Panc1 (cell line): ENCODE measurements around the gene TSSC4.

Experiments used
- CTCF ChIP-seq: fragments of 450-650 bp; IDR thresholded peaks from 2 replicates; pipeline ENCODE4 v1.5.1; 2017; ENCODE audit warnings: mild to moderate bottlenecking
- POLR2AphosphoS5 ChIP-seq: IDR thresholded peaks from 2 replicates; pipeline ENCODE4 v1.6.1; 2012; ENCODE audit warnings: mild to moderate bottlenecking, low read depth, low read length, moderate library complexity
- REST ChIP-seq, 2 experiments: IDR thresholded peaks; 2 replicates each; pipeline ENCODE4 v1.6.1; 2011 to 2012; ENCODE audit warnings: low read depth in 2 of 2, control low read depth in 1 of 2, low read length in 1 of 2, mild to moderate bottlenecking in 1 of 2, moderate library complexity in 1 of 2; ENCODE audit not compliant: insufficient read depth in 1 of 2
- SIN3A ChIP-seq: IDR thresholded peaks from 2 replicates; pipeline ENCODE4 v1.6.1; 2012; ENCODE audit warnings: low read depth, mild to moderate bottlenecking, low read length, moderate library complexity, borderline replicate concordance; ENCODE audit not compliant: insufficient read depth
- TCF7L2 ChIP-seq: IDR thresholded peaks from 2 replicates; pipeline ENCODE4 v1.6.1; 2011; ENCODE audit warnings: mild to moderate bottlenecking, low read depth, low read length, inconsistent platforms

- TF ChIP-seq CTCF (no peak), POLR2AphosphoS5 (no peak), REST (IDR thresholded peaks at IDR 0.05; ENCODE audit: insufficient read depth in 1 of 2, low read depth in 2 of 2, low read length in 1 of 2) (no peak), TCF7L2 (no peak), SIN3A (no peak)
These were observed 49.9 kb downstream of the TSSC4 start for GRCh38 chr11:2450321-2451041.
